ENCODE measurements around the gene CCDC85B.

CCDC85B gene

GRCh38 chr11:65858681-65859087 is 31.8 kb upstream of the CCDC85B start:
- no peak for TF ChIP-seq CTCF (IDR thresholded peaks at IDR 0.05; ENCODE audit: low read length, missing control alignments)
- no peak for DNase-seq (ENCODE audit: low read depth)
- peak overlapping the region; percentile 96 for H3K4me3 ChIP-seq (replicated peaks; ENCODE audit: low read depth, low read length)

- peak; percentile 99 for DNase-seq (ENCODE audit: low read depth)
- H3K4me3 ChIP-seq (replicated peaks; ENCODE audit: low read depth, low read length): peak overlapping the region; percentile 96
- no peak for TF ChIP-seq CTCF (IDR thresholded peaks at IDR 0.05; ENCODE audit: low read length, missing control alignments)
These were observed 31.2 kb upstream of the CCDC85B start for GRCh38 chr11:65859095-65859811.

GRCh38 chr11:65859812-65860277 is 30.6 kb upstream of the CCDC85B start:
- H3K4me3 ChIP-seq (replicated peaks; ENCODE audit: low read depth, low read length): peak overlapping the region; percentile 96
- no peak for TF ChIP-seq CTCF (IDR thresholded peaks at IDR 0.05; ENCODE audit: low read length, missing control alignments)
- no peak for DNase-seq (ENCODE audit: low read depth)

GRCh38 chr11:65860278-65861164 is 30.0 kb upstream of the CCDC85B start, which contains the start of gene MUS81:
Gene MUS81, plus strand, starts transcription at chr11:65860433. Its CDS starts 321 bp downstream, at chr11:65860754.
- DNase-seq (ENCODE audit: low read depth): peak; percentile 99
- H3K4me3 ChIP-seq (replicated peaks; ENCODE audit: low read depth, low read length): peak within 1 kb of the TSS; percentile 96
- peak; percentile 70 for TF ChIP-seq CTCF (IDR thresholded peaks at IDR 0.05; ENCODE audit: low read length, missing control alignments)

GRCh38 chr11:65861165-65861505 is 29.3 kb upstream of the CCDC85B start:
- DNase-seq (ENCODE audit: low read depth): no peak
- TF ChIP-seq CTCF (IDR thresholded peaks at IDR 0.05; ENCODE audit: low read length, missing control alignments): no peak
- peak overlapping the region; percentile 96 for H3K4me3 ChIP-seq (replicated peaks; ENCODE audit: low read depth, low read length)

GRCh38 chr11:65861533-65862183 is 28.8 kb upstream of the CCDC85B start:
- peak overlapping the region; percentile 96 for H3K4me3 ChIP-seq (replicated peaks; ENCODE audit: low read depth, low read length)
- no peak for TF ChIP-seq CTCF (IDR thresholded peaks at IDR 0.05; ENCODE audit: low read length, missing control alignments)
- no peak for DNase-seq (ENCODE audit: low read depth)

Measured in fibroblast of pulmonary artery (primary cell).